Kidney (tissue), 14 donors: ENCODE results near the gene ACP3. TPM values are rescaled to one million over a fixed set of nuclear protein-coding genes. Genes with fewer than 3 reads are reported as not detected.

ENCODE experiments used
- DNase-seq, 5 donors: peaks; one replicate each; pipeline ENCODE4 v3.0.0-alpha.2; 2013 to 2020
- FAIRE-seq: peaks from 2 replicates; lab custom pipeline; 2012; peaks lifted over from hg19 to GRCh38; lab: Jason Lieb, UNC
- H3K27ac ChIP-seq, 2 donors: one replicate each; pipeline ENCODE4 v1.7.0; 2013; ENCODE audit warnings: low read depth in 2 of 2, low read length in 2 of 2, inconsistent platforms in 1 of 2
- H3K27me3 ChIP-seq: one replicate; pipeline ENCODE4 v1.7.1; 2013; ENCODE audit warnings: low read length, inconsistent platforms; ENCODE audit not compliant: control insufficient read depth, insufficient read depth
- H3K36me3 ChIP-seq, 3 donors: one replicate each; pipeline versions ENCODE4 v1.7.0 to v1.7.1; 2013; ENCODE audit warnings: low read length in 3 of 3, control low read depth in 1 of 3, inconsistent platforms in 1 of 3; ENCODE audit not compliant: insufficient read depth in 3 of 3, control insufficient read depth in 2 of 3
- H3K4me1 ChIP-seq, 3 donors: one replicate each; pipeline versions ENCODE4 v1.7.0 to v1.7.1; 2013; ENCODE audit warnings: low read length in 3 of 3, inconsistent platforms in 1 of 3, low read depth in 1 of 3; ENCODE audit not compliant: control insufficient read depth in 2 of 3, insufficient read depth in 2 of 3
- H3K4me3 ChIP-seq, 3 donors: one replicate each; pipeline versions ENCODE4 v1.7.0 to v1.8.1; 2013; ENCODE audit warnings: low read length in 3 of 3, control low read depth in 1 of 3, inconsistent platforms in 1 of 3
- H3K9ac ChIP-seq, 3 donors: one replicate each; pipeline versions ENCODE4 v1.7.0 to v1.7.1; 2013; ENCODE audit warnings: low read length in 3 of 3, control low read depth in 1 of 3, inconsistent platforms in 1 of 3
- H3K9me3 ChIP-seq, 3 donors: one replicate each; pipeline versions ENCODE4 v1.7.0 to v1.7.1; 2013; ENCODE audit warnings: low read length in 3 of 3, control low read depth in 1 of 3, inconsistent platforms in 1 of 3; ENCODE audit not compliant: control insufficient read depth in 2 of 3, insufficient read depth in 1 of 3
- CTCF ChIP-seq: IDR thresholded peaks from 3 replicates; pipeline ENCODE4 v1.5.1; 2012; ENCODE audit warnings: mild to moderate bottlenecking, moderate library complexity, borderline replicate concordance; ENCODE audit not compliant: insufficient read depth; ENCODE audit errors: extremely low read depth
- intact Hi-C: fragments of 100-400 bp; cut with DNase I; formaldehyde crosslinking; loops from one replicate; pipeline ENCODE4 v1.11.1; 2022
- polyA plus RNA-seq: library from polyadenylated mRNA; stranded (reverse); fragments of 350-450 nt; fragmentation: Illumina TruSeq; extraction: RNeasy Lipid Tissue Mini Kit (QIAGEN cat#74804); gene quantifications from one replicate; pipeline ENCODE4 v1.2.3, GENCODE V29; 2014; ENCODE audit warnings: low read depth, low replicate concordance; ENCODE audit not compliant: insufficient read depth
- total RNA-seq: library from RNA; stranded (reverse); fragmentation: NEBNext Ultra II Directional; extraction: Animal tissue kit (Norgen Biotek cat#: 25700); gene quantifications from one replicate; pipeline ENCODE4 v1.2.1, GENCODE V29; 2021
- donor health status: control.
- donor health status: control.
- donor health status: control.
- donor health status: control.
- donor health status: control.
- donor health status: DM: yes; HTN: yes; CAD: no.
- donor health status: Normal renal cell carcinoma (clear cell type).

Gene ACP3
- total and polyA plus RNA-seq, 2 donors from 2014 or later = 31.8 to 67.8 TPM

- intact Hi-C loops = no loop called here
These were observed 33.2 kb upstream of the ACP3 start for GRCh38 chr3:132283916-132284405.

GRCh38 chr3:132284781-132285619 is 32.2 kb upstream of the ACP3 start:
- FAIRE-seq (no peak), DNase-seq (peak in 1 of 5 donors; percentile 64)
- intact Hi-C loops = no loop called here
- H3K36me3 ChIP-seq = no peaks in the 10 kb centered on the region
- TF ChIP-seq CTCF = no peak
- H3K27me3 ChIP-seq = no peaks in the 10 kb centered on the region
- H3K4me3 ChIP-seq = no peak overlapping the region
- H3K9ac ChIP-seq = no peak overlapping the region
- no peaks in the 10 kb centered on the region for H3K4me1 ChIP-seq
- no peak overlapping the region for H3K27ac ChIP-seq
- H3K9me3 ChIP-seq = no peaks in the 10 kb centered on the region

More at GRCh38 chr3:132283916-132284405, 33.2 kb upstream of the ACP3 start:
- DNase-seq = peak in 1 of 5 donors; percentile 8
- Histone ChIP-seq H3K4me1 (no peaks in the 10 kb centered on the region), H3K9me3 (no peaks in the 10 kb centered on the region), H3K36me3 (no peaks in the 10 kb centered on the region), H3K4me3 (no peak overlapping the region), H3K27ac (no peak overlapping the region), H3K9ac (no peak overlapping the region), H3K27me3 (no peaks in the 10 kb centered on the region)
- no peak for FAIRE-seq
- TF ChIP-seq CTCF = no peak

DNA sequence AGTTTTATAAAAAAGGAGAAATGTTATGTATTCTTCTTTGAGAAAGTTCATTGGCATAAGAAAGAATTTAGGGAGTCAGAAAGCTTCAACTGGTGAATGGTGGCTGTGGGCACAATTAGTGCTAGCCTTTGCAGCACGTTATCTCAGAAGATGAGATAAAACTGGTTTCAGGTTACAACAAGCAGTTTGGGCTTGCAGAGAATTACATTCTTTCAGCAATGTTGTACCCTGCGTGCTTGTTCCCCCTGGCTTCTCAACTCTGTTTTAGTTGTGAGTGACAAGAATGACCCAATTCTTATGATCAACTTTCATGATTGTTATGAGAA is 31.6 kb upstream of the ACP3 start:
- Histone ChIP-seq H3K9ac (no peak overlapping the region), H3K27ac (no peak overlapping the region), H3K4me1 (no peaks in the 10 kb centered on the region), H3K9me3 (no peaks in the 10 kb centered on the region), H3K27me3 (no peaks in the 10 kb centered on the region), H3K36me3 (no peaks in the 10 kb centered on the region), H3K4me3 (no peak overlapping the region)
- TF ChIP-seq CTCF = no peak
- no peak for FAIRE-seq
- intact Hi-C loops = no loop called here
- DNase-seq = no peak
